ENCODE data around the gene GRHPR. TPM values are rescaled to one million over a fixed set of nuclear protein-coding genes. Genes with fewer than 3 reads are reported as not detected.

The GRHPR gene
- total and polyA plus RNA-seq, 2 of the 4 experiments (the other 2 are of a cell fraction): 182 to 191 TPM

DNA sequence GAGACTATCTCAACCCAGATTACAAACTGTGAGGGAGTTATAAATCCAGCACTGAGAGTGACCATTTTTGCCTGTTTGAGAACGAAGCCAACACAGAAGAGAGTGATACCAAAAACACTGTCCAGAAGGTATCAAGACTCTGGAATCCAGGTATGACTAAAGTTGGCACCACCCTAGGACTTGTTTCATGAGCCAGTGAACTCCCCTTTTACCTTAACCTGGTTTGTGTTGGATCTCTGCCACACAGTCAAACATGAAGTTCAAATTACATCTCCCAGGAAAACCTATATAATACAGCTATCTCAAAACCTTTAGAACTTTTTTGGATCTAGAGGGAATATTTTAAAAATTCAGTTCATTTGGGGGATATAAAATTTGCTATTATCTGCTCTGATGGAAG, 31.3 kb downstream of the GRHPR start:
- no peak overlapping the region for H3K4ac ChIP-seq (ENCODE audit: low read depth, low read length)
- TF ChIP-seq RAD21 (IDR thresholded peaks at IDR 0.05; ENCODE audit: low read length): no peak
- H3K56ac ChIP-seq (ENCODE audit: extremely low read depth, insufficient read depth, low read length): no peak overlapping the region
- H2BK20ac ChIP-seq (ENCODE audit: low read depth, low read length): no peak overlapping the region
- H4K5ac ChIP-seq (ENCODE audit: low read depth, low read length): no peak overlapping the region
- ChIA-PET CTCF (no interaction called here), POLR2A (ENCODE audit: unreplicated experiment) (no interaction called here)
- no CpG with 5 or more reads among the region's 1 CpG for WGBS, 2 experiments (ENCODE audit: extremely low coverage in 2 of 2, insufficient read length in 1 of 2)
- H3K4me2 ChIP-seq (ENCODE audit: low read depth, low read length): no peak overlapping the region
- H3K18ac ChIP-seq (ENCODE audit: low read depth, low read length): no peak overlapping the region
- dilution Hi-C loops (cut with HindIII; ENCODE audit: low sequenced_read_pairs, unreplicated experiment) (no loop called here), in situ Hi-C loops (cut with MboI; ENCODE audit: low sequenced_read_pairs) (no loop called here), intact Hi-C loops (cut with micrococcal nuclease) (no loop called here)
- H2AK9ac ChIP-seq (replicated peaks; ENCODE audit: low read depth, low read length, poor library complexity): no peak overlapping the region
- no TSS peak for BruUV-seq (replicated peaks)
- H3K27me3 ChIP-seq (ENCODE audit: control insufficient read depth, insufficient read depth, low read length): no peaks in the 10 kb centered on the region
- no peak overlapping the region for H2AFZ ChIP-seq (replicated peaks; ENCODE audit: low read length, poor library complexity)
- no peak overlapping the region for H2BK5ac ChIP-seq (ENCODE audit: low read depth, low read length, poor library complexity, severe bottlenecking)
- no peak for ATAC-seq (ENCODE audit: low read depth)
- H3K9ac ChIP-seq (ENCODE audit: low read depth, low read length): no peak overlapping the region
- peaks cover 10% of the 10 kb centered on the region for H3K4me1 ChIP-seq (ENCODE audit: control insufficient read depth, insufficient read depth, low read length)
- H3K27ac ChIP-seq (ENCODE audit: insufficient read depth, low read length): no peak overlapping the region
- H3K36me3 ChIP-seq (ENCODE audit: control insufficient read depth, insufficient read depth, low read length): peaks cover 5% of the 10 kb centered on the region; the same call in 1 of the 2 replicates
- no peak overlapping the region for H2AK5ac ChIP-seq (ENCODE audit: low read depth, low read length)
- H3K4me3 ChIP-seq (ENCODE audit: insufficient read depth, low read depth, low read length): no peak overlapping the region
- DNase-seq: no peak
- H4K91ac ChIP-seq (ENCODE audit: insufficient read depth, low read depth, low read length): no peak overlapping the region
- peaks cover 36 to 89% of the 10 kb centered on the region in 2 experiments for H3K79me1 ChIP-seq (ENCODE audit: low read depth in 1 of 2, low read length in 2 of 2)
- H3K14ac ChIP-seq (replicated peaks; ENCODE audit: low read depth, low read length): no peak overlapping the region
- H2BK15ac ChIP-seq (ENCODE audit: low read depth, low read length): no peak overlapping the region
- H4K20me1 ChIP-seq (ENCODE audit: insufficient read depth, low read length): peaks cover 48% of the 10 kb centered on the region
- no peak overlapping the region for H2BK120ac ChIP-seq (ENCODE audit: low read depth, low read length)
- H3K9me3 ChIP-seq (ENCODE audit: control insufficient read depth, insufficient read depth, low read length): no peaks in the 10 kb centered on the region
- no peak overlapping the region for H3K23ac ChIP-seq (ENCODE audit: low read depth, low read length)
- H4K8ac ChIP-seq (ENCODE audit: low read depth in 2 of 2, low read length in 2 of 2): no peak overlapping the region
- H3K9me1 ChIP-seq (ENCODE audit: insufficient read depth, low read length): peaks cover 18% of the 10 kb centered on the region
